Tibial artery (tissue), 4 donors: ENCODE measurements around the gene MUC16.
"Not testable (repeated sequence)": the region's sequence is repeated elsewhere in the genome, so short reads cannot be mapped to it uniquely, and the experiment has no call there.

ENCODE experiments used
- DNase-seq, 2 donors: peaks; one replicate each; pipeline ENCODE4 v3.0.0-alpha.2; 2019
- H3K27ac ChIP-seq, 2 donors: fragments of 200-600 bp; sonication (generic) in 1 of 2; 1 replicate in 1 of 2; 2 replicates in 1 of 2; pipeline ENCODE4 v1.5.1; 2018 to 2019; ENCODE audit warnings: mild to moderate bottlenecking in 1 of 2
- H3K27me3 ChIP-seq, 2 donors: fragments of 200-600 bp; sonication (generic) in 1 of 2; one replicate each; pipeline versions ENCODE4 v1.5.1 to v1.6.0; 2016 to 2019
- H3K36me3 ChIP-seq, 3 donors: fragments of 200-600 bp; sonication (generic) in 2 of 3; one replicate each; pipeline ENCODE4 v1.5.1; 2016 to 2019; ENCODE audit warnings: mild to moderate bottlenecking in 2 of 3
- H3K4me1 ChIP-seq, 4 donors: fragments of 200-600 bp; sonication (generic) in 2 of 4; 1 replicate in 3 of 4; 2 replicates in 1 of 4; pipeline ENCODE4 v1.5.1; 2016 to 2019
- H3K4me3 ChIP-seq, 2 donors: fragments of 200-600 bp; sonication (generic) in 1 of 2; 1 replicate in 1 of 2; 2 replicates in 1 of 2; pipeline ENCODE4 v1.5.1; 2018 to 2019; ENCODE audit warnings: mild to moderate bottlenecking in 2 of 2
- H3K9me3 ChIP-seq, 3 donors: fragments of 200-600 bp; sonication (generic) in 1 of 3; one replicate each; pipeline ENCODE4 v1.5.1; 2016 to 2019
- intact Hi-C: fragments of 100-400 bp; cut with DNase I; formaldehyde crosslinking; loops from one replicate; pipeline ENCODE4 v1.15.0; 2023; ENCODE audit warnings: low total_unique reads
- TF ChIP-seq, protein P1 (sequence below), 2 experiments: fragments of 200-600 bp in 1 of 2; fragments of 450-650 bp in 1 of 2; IDR thresholded peaks; one replicate each; pipeline ENCODE4 v1.5.1; 2017 to 2019; ENCODE audit warnings: antibody characterized with exemption in 2 of 2, mild to moderate bottlenecking in 1 of 2, moderate library complexity in 1 of 2

MUC16 gene

DNA sequence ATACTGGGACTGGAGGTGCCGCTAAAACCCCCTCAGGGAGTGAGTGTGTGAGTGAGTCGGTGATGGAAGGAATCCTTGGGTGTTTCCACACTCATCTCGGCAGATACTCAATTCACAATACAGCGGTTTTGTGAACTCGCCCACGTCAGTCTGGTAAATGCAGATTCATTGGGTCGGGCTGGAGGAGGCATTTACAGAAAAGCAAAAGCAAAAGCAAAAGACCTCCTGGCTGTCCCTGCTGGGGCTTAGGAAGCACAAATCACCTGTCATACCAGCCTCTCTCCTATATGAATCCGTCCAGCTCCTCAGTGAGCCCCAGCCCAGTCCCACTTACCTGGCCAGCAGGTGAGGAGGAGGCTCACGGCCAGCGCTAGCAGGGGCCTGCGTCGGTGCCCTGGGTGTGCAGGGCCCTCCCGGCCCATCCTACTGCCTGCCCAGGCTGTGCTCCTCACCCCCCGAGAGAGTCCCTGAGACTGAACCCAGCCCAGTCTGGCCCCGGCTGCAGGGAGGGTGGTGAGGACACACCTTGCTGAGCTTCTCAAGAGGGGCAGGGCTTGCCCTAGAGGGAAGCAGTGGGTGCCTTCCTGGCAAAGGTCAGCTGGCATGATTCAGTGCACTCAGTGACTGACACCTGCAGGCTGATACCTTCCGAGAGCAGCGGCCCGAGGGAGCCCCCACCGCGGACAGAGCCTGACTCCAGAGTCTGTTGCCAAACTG, at the start of gene MUC16:
Gene MUC16, minus strand, starts transcription at position 475 of the 717 bp plus-strand sequence.
- Histone ChIP-seq H3K27me3 (peaks cover 0 to 8% of the 10 kb centered on the region in 2 donors), H3K36me3 (no peaks in the 10 kb centered on the region), H3K4me1 (no peaks in the 10 kb centered on the region), H3K4me3 (no peak within 1 kb of the TSS), H3K9me3 (peaks cover 0 to 5% (median 0%) of the 10 kb centered on the region in 3 donors), H3K27ac (no peak within 1 kb of the TSS)
- intact Hi-C loops: no loop called here
- no peak for DNase-seq
- TF ChIP-seq, protein P1, sequence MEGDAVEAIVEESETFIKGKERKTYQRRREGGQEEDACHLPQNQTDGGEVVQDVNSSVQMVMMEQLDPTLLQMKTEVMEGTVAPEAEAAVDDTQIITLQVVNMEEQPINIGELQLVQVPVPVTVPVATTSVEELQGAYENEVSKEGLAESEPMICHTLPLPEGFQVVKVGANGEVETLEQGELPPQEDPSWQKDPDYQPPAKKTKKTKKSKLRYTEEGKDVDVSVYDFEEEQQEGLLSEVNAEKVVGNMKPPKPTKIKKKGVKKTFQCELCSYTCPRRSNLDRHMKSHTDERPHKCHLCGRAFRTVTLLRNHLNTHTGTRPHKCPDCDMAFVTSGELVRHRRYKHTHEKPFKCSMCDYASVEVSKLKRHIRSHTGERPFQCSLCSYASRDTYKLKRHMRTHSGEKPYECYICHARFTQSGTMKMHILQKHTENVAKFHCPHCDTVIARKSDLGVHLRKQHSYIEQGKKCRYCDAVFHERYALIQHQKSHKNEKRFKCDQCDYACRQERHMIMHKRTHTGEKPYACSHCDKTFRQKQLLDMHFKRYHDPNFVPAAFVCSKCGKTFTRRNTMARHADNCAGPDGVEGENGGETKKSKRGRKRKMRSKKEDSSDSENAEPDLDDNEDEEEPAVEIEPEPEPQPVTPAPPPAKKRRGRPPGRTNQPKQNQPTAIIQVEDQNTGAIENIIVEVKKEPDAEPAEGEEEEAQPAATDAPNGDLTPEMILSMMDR (IDR thresholded peaks at IDR 0.05): no peak

DNA sequence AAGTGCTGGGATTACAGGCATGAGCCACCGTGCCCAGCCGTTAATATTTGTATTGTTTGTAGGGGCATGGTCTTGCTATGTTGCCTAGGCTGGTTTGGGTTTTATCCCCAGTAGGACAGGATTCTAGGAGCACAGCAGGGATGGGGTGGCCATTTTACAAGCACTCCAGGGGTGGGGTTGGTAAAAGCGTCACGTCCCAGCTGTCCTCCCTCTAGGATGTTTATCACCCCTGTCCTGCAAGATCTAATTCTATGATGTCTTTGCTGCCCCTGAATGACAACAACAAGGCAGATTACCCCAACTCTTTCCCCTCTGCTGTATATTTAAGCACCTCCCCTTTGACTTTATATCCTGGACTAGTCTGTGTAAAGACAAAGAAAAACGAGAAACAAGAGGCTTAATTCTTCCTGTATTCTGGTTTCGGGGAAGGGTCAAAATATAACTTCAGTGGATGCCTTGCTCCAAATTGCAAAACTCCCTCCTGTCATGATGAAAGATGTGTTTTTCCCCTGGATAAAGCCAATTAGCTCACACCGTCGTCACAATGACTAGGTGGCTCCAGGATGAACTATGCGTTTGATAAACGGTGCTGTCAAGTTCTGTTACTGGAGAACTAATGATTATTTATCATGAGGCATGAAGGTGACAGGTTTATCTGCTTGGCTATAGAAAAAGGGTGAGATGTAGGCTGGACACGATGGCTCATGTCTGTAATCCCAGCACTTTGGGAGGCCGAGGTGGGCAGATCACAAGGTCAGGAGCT, 48.9 kb upstream of the MUC16 start:
- TF ChIP-seq, protein P1 (IDR thresholded peaks at IDR 0.05): no peak
- Histone ChIP-seq H3K4me1 (no peaks in the 10 kb centered on the region), H3K9me3 (no peaks in the 10 kb centered on the region), H3K36me3 (no peaks in the 10 kb centered on the region), H3K27ac (no peak overlapping the region), H3K4me3 (no peak overlapping the region), H3K27me3 (peaks cover 0 to 2% of the 10 kb centered on the region in 2 donors)
- no peak for DNase-seq
- intact Hi-C loops: no loop called here

DNA sequence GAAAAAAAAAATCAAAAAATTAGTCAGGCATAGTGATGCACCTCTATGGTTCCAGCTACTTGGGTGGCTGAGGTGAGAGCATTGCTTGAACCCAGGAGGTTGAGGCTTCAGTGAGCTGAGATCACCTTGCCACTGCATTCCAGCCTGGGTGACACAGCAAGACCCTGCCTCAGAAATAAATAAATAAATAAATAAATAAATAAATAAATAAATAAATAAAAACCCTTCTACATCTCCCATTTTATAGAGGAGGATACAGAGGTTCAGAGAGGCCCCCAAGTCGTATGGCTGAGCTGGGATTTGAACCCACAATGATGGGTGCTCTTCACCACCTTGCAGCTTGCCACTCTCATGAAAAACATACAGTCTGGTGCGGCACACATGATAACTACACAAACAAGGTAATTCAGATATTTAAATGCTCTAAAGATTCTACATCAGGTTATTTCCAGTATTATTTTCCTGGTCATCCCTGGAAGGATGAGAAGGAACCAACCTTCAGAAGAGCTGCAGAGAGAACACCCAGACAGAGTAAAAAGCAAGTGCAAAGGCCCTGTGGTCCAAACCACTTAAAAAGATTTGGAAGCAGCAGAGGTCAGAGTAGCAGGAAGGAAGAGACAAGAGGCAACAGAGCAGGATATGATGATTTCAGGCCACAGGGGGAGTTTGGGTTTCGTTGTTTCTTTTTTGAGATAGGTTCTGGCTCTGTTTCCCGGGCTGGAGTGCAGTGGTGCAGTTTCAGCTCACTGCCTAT, 47.5 kb upstream of the MUC16 start:
- Histone ChIP-seq H3K27ac (no peak overlapping the region), H3K9me3 (no peaks in the 10 kb centered on the region), H3K27me3 (peaks cover 0 to 2% of the 10 kb centered on the region in 2 donors), H3K4me1 (no peaks in the 10 kb centered on the region), H3K4me3 (no peak overlapping the region), H3K36me3 (no peaks in the 10 kb centered on the region)
- DNase-seq: no peak
- TF ChIP-seq, protein P1 (IDR thresholded peaks at IDR 0.05): no peak
- intact Hi-C loops: no loop called here

DNA sequence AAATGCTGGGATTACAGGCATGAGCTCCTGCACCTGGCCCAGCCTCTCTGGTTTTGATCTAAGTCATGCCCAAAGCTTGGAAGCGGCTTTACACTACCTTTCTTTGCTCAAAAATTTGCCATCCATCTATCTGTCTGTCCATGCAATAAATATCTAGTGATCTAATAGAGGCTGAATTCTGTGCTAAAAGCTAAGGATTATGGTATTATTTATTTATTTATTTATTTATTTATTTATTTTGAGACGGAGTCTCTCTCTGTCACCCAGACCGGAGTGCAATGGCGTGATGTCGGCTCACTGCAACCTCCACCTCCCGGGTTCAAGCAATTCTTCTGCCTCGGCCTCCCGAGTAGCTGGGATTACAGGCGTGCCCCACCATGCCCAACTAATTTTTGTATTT, 45.9 kb upstream of the MUC16 start:
- H3K27me3 ChIP-seq, intact Hi-C loops, H3K4me3 ChIP-seq, H3K27ac ChIP-seq, H3K9me3 ChIP-seq, H3K4me1 ChIP-seq, DNase-seq, H3K36me3 ChIP-seq: not testable (repeated sequence)

- intact Hi-C loops: no loop called here
- peaks cover 0 to 2% of the 10 kb centered on the region in 2 donors for H3K27me3 ChIP-seq
- H3K27ac ChIP-seq: no peak overlapping the region
- H3K9me3 ChIP-seq: no peaks in the 10 kb centered on the region
- no peaks in the 10 kb centered on the region for H3K4me1 ChIP-seq
- no peak overlapping the region for H3K4me3 ChIP-seq
- TF ChIP-seq, protein P1 (IDR thresholded peaks at IDR 0.05): no peak
- no peaks in the 10 kb centered on the region for H3K36me3 ChIP-seq
- DNase-seq: no peak
Observed at GRCh38 chr19:9054765-9055164, 44.6 kb upstream of the MUC16 start.
